Mammary microvascular endothelial cell (primary cell): ENCODE data around the gene ARSA. TPM values are rescaled to one million over a fixed set of nuclear protein-coding genes. Genes with fewer than 3 reads are reported as not detected.

ENCODE experiments used
- total RNA-seq: library from RNA; depleted of rRNA; stranded (reverse); fragments of >200 nt; gene quantifications from 2 replicates; pipeline ENCODE4 v1.2.3, GENCODE V29; 2015

ARSA gene
- 25.1 and 27.9 TPM in 2 replicates for total RNA-seq

GRCh38 chr22:50627642-50628542, at the start of gene ARSA:
ARSA (minus strand) TSS chr22:50628152; CDS start chr22:50627779, 373 bp downstream.

GRCh38 chr22:50672471-50673230, 44.7 kb upstream of the ARSA start, which contains the start of gene SHANK3:
SHANK3 (plus strand) TSS chr22:50672823.

GRCh38 chr22:50600538-50600937, 27.4 kb downstream of the ARSA start, which contains the start of gene MAPK8IP2:
MAPK8IP2 (plus strand) TSS chr22:50600793; CDS start chr22:50600819, 26 bp downstream.

GRCh38 chr22:50582493-50583293, 45.3 kb downstream of the ARSA start, which contains the start of gene CHKB:
CHKB (minus strand) TSS chr22:50582849; CDS start chr22:50582781, 68 bp downstream.

GRCh38 chr22:50577987-50578775, 49.8 kb downstream of the ARSA start, which contains the start of gene CPT1B:
CPT1B (minus strand) TSS chr22:50578427; CDS start chr22:50577915, 512 bp downstream.

Other genes starting within 250 kb of the ARSA start
- 47.4 and 50.8 TPM in 2 replicates for gene SBF1, start 153.1 kb downstream of the ARSA start, total RNA-seq
- gene ADM2, start 146.6 kb downstream of the ARSA start, total RNA-seq: 0.64 and 0.87 TPM in 2 replicates
- gene MIOX, start 141.3 kb downstream of the ARSA start, total RNA-seq: not detected in 2 replicates
- 78.3 and 88.4 TPM in 2 replicates for gene LMF2, start 120.5 kb downstream of the ARSA start, total RNA-seq
- 63.0 and 70.5 TPM in 2 replicates for gene NCAPH2, start 119.9 kb downstream of the ARSA start, total RNA-seq
- gene SCO2, start 102.6 kb downstream of the ARSA start, total RNA-seq: 3.7 and 13.6 TPM in 2 replicates
- 27.3 and 32.5 TPM in 2 replicates for gene TYMP, start 98.1 kb downstream of the ARSA start, total RNA-seq
- gene KLHDC7B, start 82.3 kb downstream of the ARSA start, total RNA-seq: not detected in 2 replicates
- not detected in 2 replicates for gene SYCE3, start 65.2 kb downstream of the ARSA start, total RNA-seq
- 0.60 and 1.5 TPM in 2 replicates for gene CPT1B, start 49.7 kb downstream of the ARSA start, total RNA-seq
- gene CHKB, start 45.3 kb downstream of the ARSA start, total RNA-seq: 25.7 and 26.6 TPM in 2 replicates
- gene MAPK8IP2, start 27.4 kb downstream of the ARSA start, total RNA-seq: 0.07 and 0.34 TPM in 2 replicates
- gene SHANK3, start 44.7 kb upstream of the ARSA start, total RNA-seq: 27.8 and 32.5 TPM in 2 replicates
- gene ACR, start 110.1 kb upstream of the ARSA start, total RNA-seq: 0.40 TPM in 1 of 2 replicates, not detected in the other
- gene RABL2B, start 155.5 kb upstream of the ARSA start, total RNA-seq: 5.5 and 5.8 TPM in 2 replicates